GM15510 (cell line): ENCODE results near the gene PPT2.

Source experiments
- POLR2A ChIP-seq: IDR thresholded peaks from 3 replicates; pipeline ENCODE4 v1.6.1; 2011; ENCODE audit warnings: borderline replicate concordance; ENCODE audit not compliant: insufficient read length; ENCODE audit errors: extremely low read depth

Gene PPT2

GRCh38 chr6:32188381-32189068 is 34.6 kb downstream of the PPT2 start:
- TF ChIP-seq POLR2A = no peak

GRCh38 chr6:32189069-32189741 is 35.3 kb downstream of the PPT2 start:
- no peak for TF ChIP-seq POLR2A

GRCh38 chr6:32189742-32190053 is 35.8 kb downstream of the PPT2 start:
- no peak for TF ChIP-seq POLR2A

GRCh38 chr6:32190054-32190851 is 36.3 kb downstream of the PPT2 start, which contains the start of gene PBX2:
Gene PBX2 (minus strand): TSS chr6:32190202. CDS start chr6:32189915, 287 bp downstream.
- TF ChIP-seq POLR2A = peak; percentile 68

- no peak for TF ChIP-seq POLR2A
Observed at GRCh38 chr6:32190911-32191677, 37.2 kb downstream of the PPT2 start.

GRCh38 chr6:32191696-32192607 is 38.0 kb downstream of the PPT2 start:
- no peak for TF ChIP-seq POLR2A

- TF ChIP-seq POLR2A = peak; percentile 51
Observed at GRCh38 chr6:32192608-32193039, 38.7 kb downstream of the PPT2 start, which contains the start of gene GPSM3. Gene GPSM3 (minus strand): TSS chr6:32192643. CDS start chr6:32192513, 130 bp downstream.

- no peak for TF ChIP-seq POLR2A
Observed at GRCh38 chr6:32194388-32194787, 40.4 kb downstream of the PPT2 start.

- TF ChIP-seq POLR2A = peak; percentile 54
Observed at GRCh38 chr6:32194825-32195651, 41.1 kb downstream of the PPT2 start.

GRCh38 chr6:32195652-32195901 is 41.6 kb downstream of the PPT2 start:
- TF ChIP-seq POLR2A = no peak

- peak; percentile 93 for TF ChIP-seq POLR2A
Observed at GRCh38 chr6:32195902-32196681, 42.2 kb downstream of the PPT2 start.
